ENCODE results near the gene ACOX2. TPM values are rescaled to one million over a fixed set of nuclear protein-coding genes. Genes with fewer than 3 reads are reported as not detected.

The ACOX2 gene
- 2.8 and 3.5 TPM in 2 replicates for total RNA-seq (2021)
- Bru-seq, nascent RNA: percentile 12 among the genes with signal in this experiment
- not detected for BruChase-seq, experiment 1, labeled RNA remaining after a 2-hour chase
- percentile 13 among the genes with signal in this experiment for BruChase-seq, experiment 2, labeled RNA remaining after a 6-hour chase
- long read RNA-seq, partial matches to known transcripts: 0 of 3 reads
- long read RNA-seq, other reads (novel, unspliced or antisense): 0 of 3 reads

- intact Hi-C loops (cut with micrococcal nuclease; ENCODE audit: unreplicated experiment): no loop called here
- ChIA-PET POLR2A (ENCODE audit: unreplicated experiment) (no interaction called here), CTCF (interaction anchor here (0.5 to 0.9 kb wide), 3 partner anchors 60 to 1680 kb away, joined by 3 to 5 read pairs (median 3); partner anchors contain the start of gene HTD2)
- Histone ChIP-seq H3K79me2 (ENCODE audit: low read depth) (no peaks in the 10 kb centered on the region), H3K4me3 (no peak within 1 kb of the TSS), H3K36me3 (ENCODE audit: low read depth) (no peaks in the 10 kb centered on the region), H3K4me1 (replicated peaks; ENCODE audit: insufficient read depth) (no peaks in the 10 kb centered on the region), H3K9me2 (ENCODE audit: insufficient read depth) (no peaks in the 10 kb centered on the region), H2AFZ (no peak within 1 kb of the TSS), H3K4me2 (no peak within 1 kb of the TSS), H3K9me3 (ENCODE audit: insufficient read depth, low read depth) (no peaks in the 10 kb centered on the region), H3F3A (ENCODE audit: insufficient read depth, low read depth) (no peaks in the 10 kb centered on the region; the same call in 1 of the 2 replicates), H3K27ac (no peak within 1 kb of the TSS), H3K27me3 (ENCODE audit: insufficient read depth, low read depth) (no peaks in the 10 kb centered on the region), H4K20me1 (ENCODE audit: insufficient read depth) (no peaks in the 10 kb centered on the region)
- BruUV-seq (replicated peaks): no TSS peak
- DNase-seq: no peak
- TF ChIP-seq EZH2 (IDR thresholded peaks at IDR 0.05; ENCODE audit: low read depth) (no peak), CTCF (conservative IDR thresholded peaks at IDR 0.05) (no peak)
These were observed at the start of gene ACOX2 for GRCh38 chr3:58536501-58537411. ACOX2 (minus strand) TSS chr3:58537190; CDS start chr3:58535106, 2,084 bp downstream.

- POLR2A ChIA-PET (ENCODE audit: unreplicated experiment): no interaction called here
- no TSS peak for BruUV-seq (replicated peaks)
- H4K20me1 ChIP-seq (ENCODE audit: insufficient read depth): no peaks in the 10 kb centered on the region; the same call in 1 of the 2 replicates
- no peaks in the 10 kb centered on the region for H3K36me3 ChIP-seq (ENCODE audit: low read depth)
- peaks cover 23% of the 10 kb centered on the region for H3K27me3 ChIP-seq (ENCODE audit: insufficient read depth, low read depth)
- no peaks in the 10 kb centered on the region for H3K9me3 ChIP-seq (ENCODE audit: insufficient read depth, low read depth)
- CTCF ChIA-PET: interaction anchor here (1.3 kb wide), 1 partner anchor 25 kb away, joined by 4 read pairs; no protein-coding TSS in a partner anchor
- no peaks in the 10 kb centered on the region for H3K9me2 ChIP-seq (ENCODE audit: insufficient read depth)
- no peaks in the 10 kb centered on the region for H3F3A ChIP-seq (ENCODE audit: insufficient read depth, low read depth)
- DNase-seq: no peak
- no peak for TF ChIP-seq EZH2 (IDR thresholded peaks at IDR 0.05; ENCODE audit: low read depth)
- TF ChIP-seq CTCF (conservative IDR thresholded peaks at IDR 0.05): no peak
- H3K79me2 ChIP-seq (ENCODE audit: low read depth): no peaks in the 10 kb centered on the region
- intact Hi-C loops (cut with micrococcal nuclease; ENCODE audit: unreplicated experiment): no loop called here
- H3K4me2 ChIP-seq: peak overlapping the region; percentile 95
- peak overlapping the region; percentile 73; the same call in 1 of the 2 replicates for H3K4me3 ChIP-seq
- H3K27ac ChIP-seq: no peak overlapping the region
- H2AFZ ChIP-seq: no peak overlapping the region
- peaks cover 10% of the 10 kb centered on the region; the same call in 1 of the 2 replicates for H3K4me1 ChIP-seq (replicated peaks; ENCODE audit: insufficient read depth)
These were observed 49.0 kb upstream of the ACOX2 start for GRCh38 chr3:58585994-58586393.

GRCh38 chr3:58585005-58585786, 48.2 kb upstream of the ACOX2 start:
- Histone ChIP-seq H3K4me2 (peak overlapping the region; percentile 95), H2AFZ (peak overlapping the region; percentile 87), H3K79me2 (ENCODE audit: low read depth) (no peaks in the 10 kb centered on the region), H3K4me3 (peak overlapping the region; percentile 73), H3K9me2 (ENCODE audit: insufficient read depth) (no peaks in the 10 kb centered on the region), H4K20me1 (ENCODE audit: insufficient read depth) (no peaks in the 10 kb centered on the region; the same call in 1 of the 2 replicates), H3K4me1 (replicated peaks; ENCODE audit: insufficient read depth) (peaks cover 10% of the 10 kb centered on the region; the same call in 1 of the 2 replicates), H3K36me3 (ENCODE audit: low read depth) (no peaks in the 10 kb centered on the region), H3K9me3 (ENCODE audit: insufficient read depth, low read depth) (no peaks in the 10 kb centered on the region), H3K27ac (no peak overlapping the region), H3K27me3 (ENCODE audit: insufficient read depth, low read depth) (peaks cover 23% of the 10 kb centered on the region), H3F3A (ENCODE audit: insufficient read depth, low read depth) (no peaks in the 10 kb centered on the region)
- intact Hi-C loops (cut with micrococcal nuclease; ENCODE audit: unreplicated experiment): no loop called here
- TF ChIP-seq CTCF (conservative IDR thresholded peaks at IDR 0.05) (peak; percentile 67), EZH2 (IDR thresholded peaks at IDR 0.05; ENCODE audit: low read depth) (no peak)
- BruUV-seq (replicated peaks): no TSS peak
- ChIA-PET CTCF (interaction anchor here (0.6 to 1.3 kb wide), 2 partner anchors 24 to 213 kb away, joined by 4 read pairs; no protein-coding TSS in a partner anchor), POLR2A (ENCODE audit: unreplicated experiment) (no interaction called here)
- DNase-seq: peak in 1 of 2 experiments; percentile 61
